ENCODE data around the gene SUGCT. TPM values are rescaled to one million over a fixed set of nuclear protein-coding genes. Genes with fewer than 3 reads are reported as not detected.

The SUGCT gene
- total and polyA plus RNA-seq, 7 donors = 2.4 to 7.3 (median 3.2) TPM

DNA sequence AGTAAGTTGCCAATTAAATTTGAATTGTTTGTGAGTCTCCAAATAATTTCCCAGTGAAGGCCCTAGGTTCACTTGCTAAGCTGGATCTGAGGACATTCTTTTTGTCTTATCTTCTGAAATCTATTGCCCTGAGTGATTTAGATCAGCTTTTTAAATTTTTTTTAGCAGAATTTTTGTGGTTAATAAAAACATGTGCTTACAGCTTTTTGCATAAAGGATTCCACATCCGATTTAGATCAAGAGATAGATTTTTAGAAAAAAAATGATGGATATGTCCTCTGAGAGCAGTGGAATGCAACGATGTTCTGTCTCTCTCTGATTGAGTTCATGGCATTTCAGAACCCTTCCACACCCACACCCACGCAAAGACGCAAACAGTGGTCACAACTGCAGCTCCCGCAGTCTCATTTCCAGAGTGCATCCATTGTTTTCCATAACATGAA, 358.8 kb downstream of the SUGCT start:
- H3K4me1 ChIP-seq = no peaks in the 10 kb centered on the region
- no peak for DNase-seq
- no peak overlapping the region for H3K4me3 ChIP-seq
- no peaks in the 10 kb centered on the region for H3K27me3 ChIP-seq (ENCODE audit: insufficient read depth in 3 of 3, low read length in 2 of 3)
- intact Hi-C loops (cut with DNase I) = no loop called here
- no peak for ATAC-seq
- H3K36me3 ChIP-seq (ENCODE audit: insufficient read depth in 1 of 2, low read depth in 1 of 2) = no peaks in the 10 kb centered on the region
- H3K9me3 ChIP-seq = no peaks in the 10 kb centered on the region
- WGBS, 3 donors = 63 to 74% (median 64%) methylated on average over 5 of the region's 5 CpGs
- H3K27ac ChIP-seq = no peak overlapping the region
- TF ChIP-seq, protein P1, sequence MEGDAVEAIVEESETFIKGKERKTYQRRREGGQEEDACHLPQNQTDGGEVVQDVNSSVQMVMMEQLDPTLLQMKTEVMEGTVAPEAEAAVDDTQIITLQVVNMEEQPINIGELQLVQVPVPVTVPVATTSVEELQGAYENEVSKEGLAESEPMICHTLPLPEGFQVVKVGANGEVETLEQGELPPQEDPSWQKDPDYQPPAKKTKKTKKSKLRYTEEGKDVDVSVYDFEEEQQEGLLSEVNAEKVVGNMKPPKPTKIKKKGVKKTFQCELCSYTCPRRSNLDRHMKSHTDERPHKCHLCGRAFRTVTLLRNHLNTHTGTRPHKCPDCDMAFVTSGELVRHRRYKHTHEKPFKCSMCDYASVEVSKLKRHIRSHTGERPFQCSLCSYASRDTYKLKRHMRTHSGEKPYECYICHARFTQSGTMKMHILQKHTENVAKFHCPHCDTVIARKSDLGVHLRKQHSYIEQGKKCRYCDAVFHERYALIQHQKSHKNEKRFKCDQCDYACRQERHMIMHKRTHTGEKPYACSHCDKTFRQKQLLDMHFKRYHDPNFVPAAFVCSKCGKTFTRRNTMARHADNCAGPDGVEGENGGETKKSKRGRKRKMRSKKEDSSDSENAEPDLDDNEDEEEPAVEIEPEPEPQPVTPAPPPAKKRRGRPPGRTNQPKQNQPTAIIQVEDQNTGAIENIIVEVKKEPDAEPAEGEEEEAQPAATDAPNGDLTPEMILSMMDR (IDR thresholded peaks at IDR 0.05) = no peak

DNA sequence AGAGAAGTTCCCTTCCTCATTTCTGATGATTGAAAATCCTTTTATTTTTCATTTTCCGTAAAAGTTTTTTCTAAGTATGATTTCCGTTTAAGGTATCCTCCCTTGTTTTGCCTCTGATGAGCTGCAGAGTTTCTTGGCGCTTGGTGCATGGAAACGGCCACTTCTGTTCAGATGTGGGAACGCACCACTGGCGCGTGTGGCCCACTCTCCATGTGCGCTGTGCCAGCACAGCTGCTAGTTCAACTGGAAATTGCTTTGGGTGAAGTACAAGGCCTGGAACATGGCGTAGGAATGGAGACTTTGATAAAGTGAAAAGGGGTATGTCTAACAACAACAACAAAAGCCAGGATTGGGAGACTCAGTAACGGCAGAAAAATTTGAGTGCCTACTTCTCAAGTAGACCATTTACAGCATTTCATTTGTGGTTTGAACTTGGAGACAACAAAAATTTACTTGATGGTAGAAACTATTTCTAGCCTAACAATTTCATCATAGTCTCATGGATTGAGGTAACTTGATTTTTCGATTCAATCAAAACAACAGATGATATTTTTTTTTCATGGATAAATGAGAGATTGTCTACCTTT, 364.2 kb downstream of the SUGCT start:
- peak; percentile 28 to 73 for DNase-seq
- intact Hi-C loops (cut with DNase I) = no loop called here
- H3K36me3 ChIP-seq (ENCODE audit: insufficient read depth in 1 of 2, low read depth in 1 of 2) = no peaks in the 10 kb centered on the region
- TF ChIP-seq, protein P1 (IDR thresholded peaks at IDR 0.05) = no peak
- no peaks in the 10 kb centered on the region for H3K9me3 ChIP-seq
- no peak overlapping the region for H3K27ac ChIP-seq
- no peak overlapping the region for H3K4me3 ChIP-seq
- ATAC-seq = no peak
- no peaks in the 10 kb centered on the region for H3K4me1 ChIP-seq
- H3K27me3 ChIP-seq (ENCODE audit: insufficient read depth in 3 of 3, low read length in 2 of 3) = no peaks in the 10 kb centered on the region
- 70 to 84% (median 73%) methylated on average over 11 of the region's 11 CpGs for WGBS, 3 donors

DNA sequence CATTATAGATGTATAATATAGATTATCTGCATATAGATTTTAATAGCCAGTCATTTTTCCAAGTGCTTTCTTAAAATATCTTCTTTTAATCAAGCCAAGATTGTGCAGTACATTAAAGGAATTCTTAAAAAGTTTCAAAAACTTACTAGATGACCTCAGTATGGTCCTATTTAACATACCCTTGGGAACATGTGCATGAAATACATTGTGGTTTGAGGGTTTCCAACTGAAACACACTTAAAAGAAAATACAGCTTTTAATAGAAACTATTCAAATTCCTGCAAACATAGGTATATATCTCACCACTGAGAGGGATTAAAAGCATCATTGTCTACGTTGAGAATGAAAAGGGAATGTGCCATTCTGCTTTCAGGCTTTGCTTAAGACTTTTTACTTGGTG, 364.9 kb downstream of the SUGCT start:
- Histone ChIP-seq H3K4me1 (no peaks in the 10 kb centered on the region), H3K27me3 (ENCODE audit: insufficient read depth in 3 of 3, low read length in 2 of 3) (no peaks in the 10 kb centered on the region), H3K36me3 (ENCODE audit: insufficient read depth in 1 of 2, low read depth in 1 of 2) (no peaks in the 10 kb centered on the region), H3K27ac (no peak overlapping the region), H3K4me3 (no peak overlapping the region), H3K9me3 (no peaks in the 10 kb centered on the region)
- no peak for ATAC-seq
- 42 to 56% (median 53%) methylated on average over 1 of the region's 1 CpG for WGBS, 3 donors
- TF ChIP-seq, protein P1 (IDR thresholded peaks at IDR 0.05) = no peak
- DNase-seq = no peak
- intact Hi-C loops (cut with DNase I) = no loop called here

DNA sequence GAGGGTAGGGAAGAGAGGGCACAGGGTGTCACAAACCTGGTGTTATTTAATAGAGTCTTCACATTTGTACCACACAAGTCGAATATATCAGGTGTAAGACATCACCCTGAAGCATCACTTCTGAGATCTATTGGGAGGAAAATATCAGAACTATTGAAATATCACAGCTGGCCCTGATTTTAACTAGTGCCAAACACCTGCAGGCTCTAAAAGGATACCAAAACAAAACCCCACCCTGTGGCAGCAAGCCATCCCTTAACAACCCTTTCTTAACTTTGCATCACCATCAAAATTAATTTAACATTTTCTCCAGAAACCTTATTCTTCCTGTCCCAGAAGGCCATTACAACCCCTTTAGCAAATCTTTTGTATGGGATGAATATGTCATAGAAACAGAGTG, 365.4 kb downstream of the SUGCT start:
- H3K27ac ChIP-seq = no peak overlapping the region
- H3K9me3 ChIP-seq = no peaks in the 10 kb centered on the region
- no peak for ATAC-seq
- DNase-seq = no peak
- H3K4me3 ChIP-seq = no peak overlapping the region
- WGBS, 3 donors = 52 to 73% (median 64%) methylated on average over 1 of the region's 1 CpG
- TF ChIP-seq, protein P1 (IDR thresholded peaks at IDR 0.05) = no peak
- H3K4me1 ChIP-seq = no peaks in the 10 kb centered on the region
- H3K36me3 ChIP-seq (ENCODE audit: insufficient read depth in 1 of 2, low read depth in 1 of 2) = no peaks in the 10 kb centered on the region
- H3K27me3 ChIP-seq (ENCODE audit: insufficient read depth in 3 of 3, low read length in 2 of 3) = no peaks in the 10 kb centered on the region
- intact Hi-C loops (cut with DNase I) = no loop called here

DNA sequence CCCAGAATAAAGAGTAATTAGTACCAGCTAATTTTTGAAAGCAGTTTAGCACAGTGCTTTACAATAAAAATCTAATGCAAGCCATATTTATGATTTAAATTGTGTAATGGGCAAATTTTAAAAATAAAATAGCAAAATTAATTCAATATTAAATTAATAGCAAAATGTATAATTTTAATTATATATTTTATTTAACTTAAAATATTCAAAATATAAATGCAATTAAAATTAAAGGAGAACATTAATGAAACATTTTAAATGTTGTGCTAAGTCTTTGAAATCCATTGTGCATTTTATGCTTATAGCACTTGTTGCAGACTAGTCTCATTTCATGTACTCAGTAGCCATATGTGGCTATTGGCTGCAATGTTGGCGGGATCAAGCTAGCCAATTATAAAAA, 367.6 kb downstream of the SUGCT start:
- intact Hi-C loops (cut with DNase I) = no loop called here
- DNase-seq (no peak), ATAC-seq (no peak)
- Histone ChIP-seq H3K4me1 (no peaks in the 10 kb centered on the region), H3K27me3 (ENCODE audit: insufficient read depth in 3 of 3, low read length in 2 of 3) (no peaks in the 10 kb centered on the region), H3K27ac (no peak overlapping the region), H3K4me3 (no peak overlapping the region), H3K9me3 (no peaks in the 10 kb centered on the region), H3K36me3 (ENCODE audit: insufficient read depth in 1 of 2, low read depth in 1 of 2) (no peaks in the 10 kb centered on the region)
- TF ChIP-seq, protein P1 (IDR thresholded peaks at IDR 0.05) = no peak
- WGBS, 3 donors = 92 to 97% (median 97%) methylated on average over 1 of the region's 1 CpG
